Measurements from ENCODE around the gene PSAPL1.

The PSAPL1 gene

GRCh38 chr4:7461230-7461629, 26.5 kb upstream of the PSAPL1 start:
- no peak for TF ChIP-seq CTCF (conservative IDR thresholded peaks at IDR 0.05; ENCODE audit: low read depth, low read length)
- Histone ChIP-seq H3K4me3 (IDR thresholded peaks at IDR 0.05; ENCODE audit: insufficient read depth, low read depth, low read length) (no peak overlapping the region), H2AFZ (ENCODE audit: low read depth) (no peak overlapping the region), H3K27ac (no peak overlapping the region), H3K4me2 (no peak overlapping the region), H3K9ac (no peak overlapping the region), H3K36me3 (ENCODE audit: insufficient read depth) (no peaks in the 10 kb centered on the region), H4K20me1 (ENCODE audit: insufficient read depth) (no peaks in the 10 kb centered on the region), H3K79me2 (ENCODE audit: insufficient read depth, low read depth) (no peaks in the 10 kb centered on the region), H3K27me3 (ENCODE audit: insufficient read depth, low read depth) (no peaks in the 10 kb centered on the region; the same call in 1 of the 2 replicates), H3K4me1 (ENCODE audit: low read depth, poor library complexity, severe bottlenecking) (no peaks in the 10 kb centered on the region)

- Histone ChIP-seq H2AFZ (ENCODE audit: low read depth) (no peak overlapping the region), H3K27me3 (ENCODE audit: insufficient read depth, low read depth) (no peaks in the 10 kb centered on the region; the same call in 1 of the 2 replicates), H3K9ac (no peak overlapping the region), H3K4me1 (ENCODE audit: low read depth, poor library complexity, severe bottlenecking) (no peaks in the 10 kb centered on the region), H3K79me2 (ENCODE audit: insufficient read depth, low read depth) (no peaks in the 10 kb centered on the region), H3K4me2 (no peak overlapping the region), H4K20me1 (ENCODE audit: insufficient read depth) (no peaks in the 10 kb centered on the region), H3K36me3 (ENCODE audit: insufficient read depth) (no peaks in the 10 kb centered on the region), H3K4me3 (IDR thresholded peaks at IDR 0.05; ENCODE audit: insufficient read depth, low read depth, low read length) (no peak overlapping the region), H3K27ac (no peak overlapping the region)
- no peak for TF ChIP-seq CTCF (conservative IDR thresholded peaks at IDR 0.05; ENCODE audit: low read depth, low read length)
Observed at GRCh38 chr4:7460566-7460965, 25.8 kb upstream of the PSAPL1 start.

GRCh38 chr4:7459471-7459870, 24.7 kb upstream of the PSAPL1 start:
- Histone ChIP-seq H3K79me2 (ENCODE audit: insufficient read depth, low read depth) (no peaks in the 10 kb centered on the region), H3K4me3 (IDR thresholded peaks at IDR 0.05; ENCODE audit: insufficient read depth, low read depth, low read length) (no peak overlapping the region), H2AFZ (ENCODE audit: low read depth) (no peak overlapping the region), H3K27me3 (ENCODE audit: insufficient read depth, low read depth) (no peaks in the 10 kb centered on the region; the same call in 1 of the 2 replicates), H3K9ac (no peak overlapping the region), H3K27ac (no peak overlapping the region), H3K4me2 (no peak overlapping the region), H4K20me1 (ENCODE audit: insufficient read depth) (no peaks in the 10 kb centered on the region), H3K36me3 (ENCODE audit: insufficient read depth) (no peaks in the 10 kb centered on the region), H3K4me1 (ENCODE audit: low read depth, poor library complexity, severe bottlenecking) (no peaks in the 10 kb centered on the region)
- TF ChIP-seq CTCF (conservative IDR thresholded peaks at IDR 0.05; ENCODE audit: low read depth, low read length), result no peak

- H3K4me1 ChIP-seq (ENCODE audit: low read depth, poor library complexity, severe bottlenecking), result no peaks in the 10 kb centered on the region
- no peaks in the 10 kb centered on the region for H3K36me3 ChIP-seq (ENCODE audit: insufficient read depth)
- H3K4me3 ChIP-seq (IDR thresholded peaks at IDR 0.05; ENCODE audit: insufficient read depth, low read depth, low read length), result no peak overlapping the region
- no peak overlapping the region for H3K9ac ChIP-seq
- no peaks in the 10 kb centered on the region; the same call in 1 of the 2 replicates for H3K27me3 ChIP-seq (ENCODE audit: insufficient read depth, low read depth)
- H3K4me2 ChIP-seq, result no peak overlapping the region
- H3K27ac ChIP-seq, result no peak overlapping the region
- no peaks in the 10 kb centered on the region for H4K20me1 ChIP-seq (ENCODE audit: insufficient read depth)
- no peaks in the 10 kb centered on the region for H3K79me2 ChIP-seq (ENCODE audit: insufficient read depth, low read depth)
- no peak overlapping the region for H2AFZ ChIP-seq (ENCODE audit: low read depth)
- TF ChIP-seq CTCF (conservative IDR thresholded peaks at IDR 0.05; ENCODE audit: low read depth, low read length), result no peak
Observed at GRCh38 chr4:7458477-7458876, 23.7 kb upstream of the PSAPL1 start.
